Body of pancreas (tissue), 4 donors: ENCODE results near the gene POLRMT. TPM values are rescaled to one million over a fixed set of nuclear protein-coding genes. Genes with fewer than 3 reads are reported as not detected.

ENCODE experiments used
- ATAC-seq: fragments of 150-250 bp; one replicate; pipeline ENCODE4 v1.9.1; 2016
- DNase-seq, 4 donors: peaks; one replicate each; pipeline ENCODE4 v3.0.0-alpha.2; 2019
- H3K27ac ChIP-seq, 4 donors: fragments of 200-600 bp; sonication (generic); 1 replicate in 3 of 4; 2 replicates in 1 of 4; pipeline versions ENCODE4 v1.5.1 to v1.6.1; 2016 to 2019; ENCODE audit warnings: mild to moderate bottlenecking in 1 of 4, mixed read lengths in 1 of 4, moderate library complexity in 1 of 4
- H3K27me3 ChIP-seq, 2 donors: fragments of 200-600 bp; sonication (generic); one replicate each; pipeline ENCODE4 v1.6.0; 2016; ENCODE audit warnings: mild to moderate bottlenecking in 1 of 2
- H3K36me3 ChIP-seq, 2 donors: fragments of 200-600 bp; sonication (generic); replicated peaks in 1 of 2; 2 replicates each; pipeline ENCODE4 v1.5.1; 2016; ENCODE audit warnings: low read depth in 2 of 2; ENCODE audit not compliant: insufficient read depth in 1 of 2
- H3K4me1 ChIP-seq: fragments of 200-600 bp; sonication (generic); one replicate; pipeline ENCODE4 v1.6.0; 2016
- H3K4me3 ChIP-seq, 2 donors: fragments of 200-600 bp; sonication (generic); 1 replicate in 1 of 2; 2 replicates in 1 of 2; pipeline ENCODE4 v1.5.1; 2016 to 2019
- H3K9me3 ChIP-seq, 3 donors: fragments of 200-600 bp; sonication (generic); 1 replicate in 2 of 3; 2 replicates in 1 of 3; pipeline ENCODE4 v1.5.1; 2016
- POLR2A ChIP-seq, 3 donors: fragments of 450-650 bp; IDR thresholded peaks; one replicate each; pipeline ENCODE4 v1.6.1; 2016; ENCODE audit warnings: antibody characterized with exemption in 3 of 3, mild to moderate bottlenecking in 2 of 3
- WGBS, 2 donors: methylation state at CpG; one replicate each; pipeline ENCODE4 v1.1.5; 2017; 5-methylcytosine and 5-hydroxymethylcytosine counted together
- intact Hi-C: fragments of 100-400 bp; cut with DNase I; formaldehyde crosslinking; loops from one replicate; pipeline ENCODE4 v1.15.1; 2023
- total RNA-seq, 2 donors: library from RNA; depleted of rRNA; stranded (reverse); fragments of >200 nt; gene quantifications; one replicate each; pipeline ENCODE4 v1.1.0, GENCODE V29; 2016
- TF ChIP-seq, protein P1 (sequence below), 7 experiments: fragments of 450-650 bp in 4 of 7; fragments of 200-600 bp in 3 of 7; sonication (generic) in 3 of 7; IDR thresholded peaks; one replicate each; pipeline ENCODE4 v1.5.1; 2016 to 2019; ENCODE audit warnings: antibody characterized with exemption in 7 of 7

POLRMT gene
- total RNA-seq, 2 donors from 2014 or later = 25.4 to 46.1 TPM

DNA sequence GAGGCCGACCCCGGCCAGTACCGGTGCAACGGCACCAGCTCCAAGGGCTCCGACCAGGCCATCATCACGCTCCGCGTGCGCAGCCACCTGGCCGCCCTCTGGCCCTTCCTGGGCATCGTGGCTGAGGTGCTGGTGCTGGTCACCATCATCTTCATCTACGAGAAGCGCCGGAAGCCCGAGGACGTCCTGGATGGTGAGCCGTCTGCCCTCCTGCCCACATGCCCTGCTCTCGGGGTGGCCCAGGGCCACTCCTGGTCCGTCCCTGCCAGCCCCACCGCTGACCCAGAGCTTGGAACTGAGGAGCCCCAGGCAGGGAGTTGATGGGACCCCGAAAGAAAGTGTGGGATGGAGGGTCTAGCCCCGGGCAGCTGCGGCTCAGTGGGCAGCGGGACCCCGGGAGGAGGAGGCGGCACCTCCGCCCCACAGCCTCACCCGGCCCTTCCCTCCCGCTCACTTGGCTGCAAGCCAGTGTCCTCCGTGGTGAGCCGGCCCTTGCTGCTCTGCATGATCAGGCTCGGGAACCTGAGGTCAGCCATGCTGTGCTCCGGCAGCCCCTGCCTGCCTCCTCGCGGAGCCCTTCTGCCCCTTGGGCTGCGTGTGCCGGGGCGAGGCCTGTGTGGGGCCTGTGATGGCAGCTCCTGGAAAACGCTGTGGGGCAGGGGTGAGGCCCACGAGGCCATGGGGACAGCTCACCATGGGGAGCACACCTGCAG is 51.8 kb downstream of the POLRMT start:
- WGBS, 2 donors = 87 to 91% methylated on average over 24 to 25 of the region's 40 CpGs
- ATAC-seq = no peak
- Histone ChIP-seq H3K36me3 (peaks cover 8 to 10% of the 10 kb centered on the region in 2 donors), H3K27ac (no peak overlapping the region), H3K4me1 (peaks cover 4% of the 10 kb centered on the region), H3K27me3 (no peaks in the 10 kb centered on the region), H3K9me3 (no peaks in the 10 kb centered on the region), H3K4me3 (no peak overlapping the region)
- DNase-seq = no peak
- intact Hi-C loops = no loop called here
- TF ChIP-seq, protein P1, sequence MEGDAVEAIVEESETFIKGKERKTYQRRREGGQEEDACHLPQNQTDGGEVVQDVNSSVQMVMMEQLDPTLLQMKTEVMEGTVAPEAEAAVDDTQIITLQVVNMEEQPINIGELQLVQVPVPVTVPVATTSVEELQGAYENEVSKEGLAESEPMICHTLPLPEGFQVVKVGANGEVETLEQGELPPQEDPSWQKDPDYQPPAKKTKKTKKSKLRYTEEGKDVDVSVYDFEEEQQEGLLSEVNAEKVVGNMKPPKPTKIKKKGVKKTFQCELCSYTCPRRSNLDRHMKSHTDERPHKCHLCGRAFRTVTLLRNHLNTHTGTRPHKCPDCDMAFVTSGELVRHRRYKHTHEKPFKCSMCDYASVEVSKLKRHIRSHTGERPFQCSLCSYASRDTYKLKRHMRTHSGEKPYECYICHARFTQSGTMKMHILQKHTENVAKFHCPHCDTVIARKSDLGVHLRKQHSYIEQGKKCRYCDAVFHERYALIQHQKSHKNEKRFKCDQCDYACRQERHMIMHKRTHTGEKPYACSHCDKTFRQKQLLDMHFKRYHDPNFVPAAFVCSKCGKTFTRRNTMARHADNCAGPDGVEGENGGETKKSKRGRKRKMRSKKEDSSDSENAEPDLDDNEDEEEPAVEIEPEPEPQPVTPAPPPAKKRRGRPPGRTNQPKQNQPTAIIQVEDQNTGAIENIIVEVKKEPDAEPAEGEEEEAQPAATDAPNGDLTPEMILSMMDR (IDR thresholded peaks at IDR 0.05) = no peak
- no peak for TF ChIP-seq POLR2A (IDR thresholded peaks at IDR 0.05)

DNA sequence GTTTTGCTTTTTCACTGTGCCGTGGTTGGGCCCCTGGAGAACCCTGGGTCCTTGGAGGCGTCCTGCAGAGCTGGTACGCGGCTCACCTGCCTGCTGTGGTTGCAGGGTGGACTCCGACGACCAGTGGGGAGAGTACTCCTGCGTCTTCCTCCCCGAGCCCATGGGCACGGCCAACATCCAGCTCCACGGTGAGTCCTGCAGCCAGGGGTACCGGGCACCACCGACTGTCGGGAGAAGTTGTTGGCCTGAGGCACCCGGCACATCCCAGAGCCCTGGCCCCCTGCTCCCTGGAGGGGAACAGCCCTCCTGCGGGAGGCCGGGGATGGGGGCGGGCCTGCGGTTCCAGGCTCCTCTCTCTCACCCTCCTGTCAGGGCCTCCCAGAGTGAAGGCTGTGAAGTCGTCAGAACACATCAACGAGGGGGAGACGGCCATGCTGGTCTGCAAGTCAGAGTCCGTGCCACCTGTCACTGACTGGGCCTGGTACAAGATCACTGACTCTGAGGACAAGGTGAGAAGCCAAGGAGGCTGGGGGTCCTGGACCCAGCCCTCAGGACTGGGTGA is 53.0 kb downstream of the POLRMT start:
- H3K36me3 ChIP-seq = peaks cover 8 to 10% of the 10 kb centered on the region in 2 donors

DNA sequence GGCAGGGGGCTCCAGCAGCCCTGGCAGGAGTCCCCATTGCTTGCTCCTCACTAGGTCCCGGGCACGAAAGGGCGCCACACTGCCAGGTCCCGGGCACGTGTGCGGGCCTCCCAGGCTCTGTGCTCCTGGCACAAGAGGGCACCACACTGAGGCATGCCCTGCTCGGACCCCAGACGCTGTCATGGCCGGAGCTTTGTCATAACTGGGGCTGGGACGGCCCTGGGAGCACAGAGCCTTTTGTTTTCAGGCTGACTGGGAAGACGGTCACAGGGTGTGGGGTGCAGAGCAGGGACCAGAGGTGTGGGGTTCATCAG is 53.5 kb downstream of the POLRMT start:
- intact Hi-C loops = no loop called here
- Histone ChIP-seq H3K27ac (no peak overlapping the region), H3K9me3 (no peaks in the 10 kb centered on the region), H3K4me1 (peaks cover 21% of the 10 kb centered on the region), H3K4me3 (no peak overlapping the region), H3K36me3 (peaks cover 8 to 10% of the 10 kb centered on the region in 2 donors), H3K27me3 (no peaks in the 10 kb centered on the region)
- no peak for DNase-seq
- no peak for ATAC-seq
- no peak for TF ChIP-seq POLR2A (IDR thresholded peaks at IDR 0.05)
- TF ChIP-seq, protein P1 (IDR thresholded peaks at IDR 0.05) = no peak
- 53 to 91% methylated on average over 3 to 11 of the region's 11 CpGs for WGBS, 2 donors

More for the DNA sequence above, 53.0 kb downstream of the POLRMT start:
- ATAC-seq (no peak), DNase-seq (no peak)
- Histone ChIP-seq H3K4me1 (peaks cover 16% of the 10 kb centered on the region), H3K27me3 (no peaks in the 10 kb centered on the region), H3K4me3 (no peak overlapping the region), H3K27ac (no peak overlapping the region), H3K9me3 (no peaks in the 10 kb centered on the region)
- intact Hi-C loops = no loop called here
- TF ChIP-seq POLR2A (IDR thresholded peaks at IDR 0.05) = no peak
- TF ChIP-seq, protein P1 (IDR thresholded peaks at IDR 0.05) = no peak
- WGBS, 2 donors = 87% methylated on average over 22 of the region's 22 CpGs; no CpG with 5 or more reads in 1 of the 2 donors

DNA sequence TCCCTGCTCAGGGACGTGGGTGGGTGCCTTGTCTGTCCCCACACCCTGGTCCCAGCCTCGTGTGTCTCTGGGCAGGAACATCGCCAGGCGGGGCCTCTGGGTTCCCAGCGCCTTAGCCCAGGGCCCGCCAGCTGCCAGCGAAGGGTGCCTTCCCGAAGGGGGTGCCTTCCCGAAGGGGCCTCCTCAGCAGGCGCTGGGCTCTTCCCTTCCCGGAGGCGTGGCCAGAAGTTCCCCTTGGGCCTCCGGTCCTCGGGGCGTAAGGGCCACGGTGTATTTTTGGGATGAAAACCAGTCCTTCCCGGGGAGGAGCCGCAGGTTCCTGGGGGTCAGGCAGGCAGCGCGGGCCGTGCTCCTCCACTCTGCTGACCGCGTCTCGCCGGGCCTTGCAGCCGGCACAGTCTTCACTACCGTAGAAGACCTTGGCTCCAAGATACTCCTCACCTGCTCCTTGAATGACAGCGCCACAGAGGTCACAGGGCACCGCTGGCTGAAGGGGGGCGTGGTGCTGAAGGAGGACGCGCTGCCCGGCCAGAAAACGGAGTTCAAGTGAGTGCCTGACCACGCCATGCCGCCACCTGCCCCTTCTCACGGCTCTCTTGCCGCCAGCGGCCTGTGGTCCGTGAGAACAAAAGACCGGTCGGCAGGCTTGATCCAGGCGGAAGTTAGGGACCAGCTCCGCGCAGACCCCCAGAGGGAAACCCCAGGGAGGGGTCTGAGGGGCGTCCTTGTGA is 54.1 kb downstream of the POLRMT start:
- no peak for DNase-seq
- Histone ChIP-seq H3K27me3 (no peaks in the 10 kb centered on the region), H3K4me3 (no peak overlapping the region), H3K9me3 (no peaks in the 10 kb centered on the region), H3K27ac (no peak overlapping the region), H3K4me1 (peaks cover 26% of the 10 kb centered on the region), H3K36me3 (peaks cover 8 to 10% of the 10 kb centered on the region in 2 donors)
- ATAC-seq = no peak
- 83 to 85% methylated on average over 18 to 38 of the region's 46 CpGs for WGBS, 2 donors
- intact Hi-C loops = no loop called here
- TF ChIP-seq, protein P1 (IDR thresholded peaks at IDR 0.05) = no peak
- no peak for TF ChIP-seq POLR2A (IDR thresholded peaks at IDR 0.05)
